HG03575 (cell line): ENCODE measurements around the gene GATAD2B.
"Not testable (repeated sequence)": the region's sequence is repeated elsewhere in the genome, so short reads cannot be mapped to it uniquely, and the experiment has no call there.

Experiments used
- ATAC-seq: cut with Tn5 transposase; IDR thresholded peaks from one replicate; pipeline ENCODE4 v1.9.1; 2021; ENCODE audit not compliant: unreplicated experiment, insufficient number of reproducible peaks, low FRiP score; ENCODE audit errors: extremely low read depth

Gene GATAD2B

DNA sequence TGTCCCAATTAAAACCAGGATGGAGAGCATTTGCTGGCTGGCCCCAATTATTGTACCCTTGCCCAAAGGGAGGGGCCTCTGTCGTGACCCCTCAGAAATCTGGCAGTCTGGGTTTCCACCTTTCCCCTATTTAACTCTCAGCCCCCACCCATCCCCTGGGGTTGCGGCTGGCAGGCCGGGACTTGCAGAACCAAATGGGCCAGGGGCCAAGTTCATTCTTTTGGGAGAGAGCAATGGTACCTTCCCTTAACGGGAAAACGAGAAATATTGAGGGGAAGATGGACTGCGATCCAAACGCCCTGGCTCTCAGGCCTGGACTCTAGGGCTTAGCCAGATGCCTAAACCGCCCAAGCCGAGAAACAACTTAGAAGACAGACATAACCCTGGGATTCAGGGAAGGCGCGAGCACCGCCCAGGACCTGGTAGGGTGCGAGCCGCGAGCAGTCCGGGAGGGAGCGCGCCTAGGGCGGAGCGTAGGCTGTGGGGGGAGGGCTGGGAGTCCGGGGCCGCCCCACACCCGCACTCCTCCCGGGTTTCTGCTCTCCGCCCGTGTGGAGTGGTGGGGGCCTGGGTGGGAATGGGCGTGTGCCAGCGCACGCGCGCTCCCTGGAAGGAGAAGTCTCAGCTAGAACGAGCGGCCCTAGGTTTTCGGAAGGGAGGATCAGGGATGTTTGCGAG lies 147.9 kb downstream of the GATAD2B start, which contains the start of gene SLC27A3:
SLC27A3 (plus strand) TSS at position 628 of the 678 bp plus-strand sequence. CDS start 91 bp downstream, outside the sequence.
- no peak for ATAC-seq

- no peak for ATAC-seq
Measured at GRCh38 chr1:153774026-153774595, 148.7 kb downstream of the GATAD2B start.

DNA sequence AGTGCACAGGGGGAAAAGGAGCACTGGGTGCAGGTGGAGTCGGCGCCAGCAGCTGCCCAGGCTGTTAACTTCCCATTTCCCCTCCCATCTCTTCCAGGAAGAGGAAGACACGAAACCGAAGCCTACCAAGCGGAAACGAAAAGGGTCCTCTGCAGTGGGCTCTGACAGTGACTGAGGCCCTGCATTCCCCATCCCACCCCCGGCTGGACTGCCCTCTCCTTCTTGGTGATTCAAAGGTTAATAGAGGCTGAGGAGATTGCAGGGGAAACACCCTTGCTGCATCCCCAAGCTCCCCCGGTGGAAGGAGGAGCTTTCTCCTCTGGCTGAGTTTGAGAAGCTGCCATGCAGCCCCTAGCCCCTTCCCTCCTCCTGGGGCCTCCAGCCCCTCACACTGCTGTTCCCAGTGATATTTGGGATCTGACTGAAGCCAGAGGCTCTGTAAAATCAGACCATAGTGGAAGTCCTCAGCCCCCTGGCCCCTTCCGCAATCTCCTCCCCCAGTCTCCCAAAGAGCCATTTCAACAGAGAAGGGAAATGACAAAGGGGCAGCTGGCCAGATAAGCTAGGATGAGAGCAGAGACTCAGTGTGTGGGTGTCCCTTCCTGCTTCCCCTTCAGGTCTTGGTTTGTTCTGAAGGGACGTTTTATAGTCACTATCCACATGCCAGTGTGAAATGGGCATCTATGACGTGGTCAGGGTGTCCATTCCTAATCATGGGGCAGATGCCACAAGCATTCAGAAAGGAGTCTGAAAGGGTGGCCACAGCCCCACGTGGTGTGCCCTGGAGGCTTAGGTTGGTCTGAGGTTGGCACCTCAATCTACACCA lies 149.5 kb downstream of the GATAD2B start:
- no peak for ATAC-seq

DNA sequence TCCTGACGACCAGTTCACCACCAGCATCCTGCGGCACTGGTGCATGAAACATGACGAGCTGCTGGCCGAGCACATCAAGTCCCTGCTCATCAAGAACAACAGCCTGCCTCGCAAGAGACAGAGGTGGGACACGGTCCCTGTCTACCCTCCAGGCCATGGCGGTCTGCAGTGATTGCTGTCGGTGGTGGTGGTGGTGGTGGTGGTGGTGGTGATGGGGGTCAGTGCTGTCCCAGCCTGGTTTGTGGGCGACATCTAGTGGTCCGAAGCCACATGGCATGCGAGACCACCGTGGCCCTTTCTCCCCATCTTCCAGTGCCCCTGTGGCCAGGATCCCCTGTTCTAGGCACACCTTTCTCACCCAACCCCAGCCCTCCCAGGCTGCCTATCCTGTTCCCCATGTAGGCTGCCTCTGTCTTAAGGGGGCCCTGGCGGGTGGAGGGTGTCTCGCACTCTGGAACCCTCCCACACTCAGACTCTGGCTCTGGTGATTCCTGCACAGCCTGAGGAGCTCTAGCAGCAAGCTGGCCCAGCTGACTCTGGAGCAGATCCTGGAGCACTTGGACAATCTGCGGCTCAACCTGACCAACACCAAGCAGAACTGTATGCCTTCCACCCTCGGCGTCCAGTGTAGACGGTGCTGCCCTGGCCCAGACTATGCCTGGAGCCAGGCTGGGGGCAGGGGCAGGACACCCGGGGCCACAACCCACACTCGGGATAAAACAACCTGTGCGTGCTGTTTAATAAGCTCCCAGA lies 150.8 kb downstream of the GATAD2B start:
- no peak for ATAC-seq

DNA sequence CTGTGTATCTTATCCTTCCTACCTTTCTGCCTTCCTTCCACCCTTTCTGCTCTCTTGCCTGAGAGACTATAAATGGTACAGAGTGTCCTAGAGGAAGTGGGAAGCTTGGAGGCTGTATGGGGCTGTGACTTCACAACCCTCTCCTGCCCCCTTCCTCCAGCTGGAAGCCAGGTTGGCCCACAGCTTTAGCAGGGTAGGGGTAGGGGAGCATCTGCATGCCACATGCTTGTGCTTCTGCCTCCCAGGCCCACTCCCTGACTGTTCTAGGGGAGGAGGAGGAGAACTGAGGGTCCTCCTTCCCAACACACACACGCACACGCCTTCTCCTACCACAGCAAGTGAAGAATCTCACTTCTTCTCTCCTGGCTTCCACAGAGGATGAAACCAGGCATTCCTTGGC lies 151.5 kb downstream of the GATAD2B start:
- no peak for ATAC-seq

- no peak for ATAC-seq
Measured at GRCh38 chr1:153770797-153771196, 152.0 kb downstream of the GATAD2B start.

- no peak for ATAC-seq
Measured at GRCh38 chr1:153769221-153769620, 153.6 kb downstream of the GATAD2B start.

DNA sequence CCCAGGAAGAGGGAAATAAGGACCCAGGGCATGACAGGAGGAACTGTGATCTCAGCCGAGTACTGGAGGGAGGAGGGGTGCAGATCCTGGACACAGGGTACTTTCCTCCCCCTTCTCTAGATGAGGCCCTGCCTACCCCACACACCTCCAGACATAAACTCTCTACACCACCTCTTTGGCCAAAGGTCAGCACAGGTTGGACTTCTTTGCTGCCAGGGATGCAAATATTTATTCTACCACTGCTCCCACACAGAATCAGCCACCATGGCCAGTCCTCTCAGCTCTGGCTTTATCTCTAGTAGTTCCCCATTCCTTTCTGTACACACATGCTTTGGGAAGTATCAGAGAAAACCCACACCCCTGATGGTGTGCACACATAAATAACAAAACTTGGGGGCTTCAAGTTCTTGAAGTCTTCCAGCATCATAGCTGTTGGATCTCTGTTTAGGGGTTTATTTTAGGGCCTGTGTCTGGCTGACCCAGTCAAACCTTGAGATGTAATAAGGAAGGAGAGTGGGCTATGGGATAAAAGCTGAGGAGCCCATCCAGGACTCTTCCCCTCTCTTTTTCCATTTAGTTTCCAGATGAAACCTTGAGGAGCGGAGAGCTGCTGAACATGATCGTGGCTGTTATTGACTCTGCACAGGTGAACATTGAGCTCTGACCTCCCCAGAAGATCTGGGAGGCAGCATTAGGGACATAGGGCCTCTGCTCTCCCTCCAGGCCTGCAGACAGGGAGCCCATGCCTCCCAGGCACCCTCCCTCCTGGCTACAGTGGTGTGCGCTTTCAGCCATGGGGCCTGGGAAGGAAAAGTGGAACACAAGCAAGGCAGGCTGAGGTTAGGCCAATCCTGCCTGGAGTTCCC lies 154.2 kb downstream of the GATAD2B start:
- no peak for ATAC-seq

- ATAC-seq: no peak
Measured at GRCh38 chr1:153767519-153767918, 155.3 kb downstream of the GATAD2B start.

GRCh38 chr1:153766663-153767062 lies 156.1 kb downstream of the GATAD2B start:
- not testable (repeated sequence) for ATAC-seq

- ATAC-seq: no peak
Measured at GRCh38 chr1:153764310-153764709, 158.5 kb downstream of the GATAD2B start.

DNA sequence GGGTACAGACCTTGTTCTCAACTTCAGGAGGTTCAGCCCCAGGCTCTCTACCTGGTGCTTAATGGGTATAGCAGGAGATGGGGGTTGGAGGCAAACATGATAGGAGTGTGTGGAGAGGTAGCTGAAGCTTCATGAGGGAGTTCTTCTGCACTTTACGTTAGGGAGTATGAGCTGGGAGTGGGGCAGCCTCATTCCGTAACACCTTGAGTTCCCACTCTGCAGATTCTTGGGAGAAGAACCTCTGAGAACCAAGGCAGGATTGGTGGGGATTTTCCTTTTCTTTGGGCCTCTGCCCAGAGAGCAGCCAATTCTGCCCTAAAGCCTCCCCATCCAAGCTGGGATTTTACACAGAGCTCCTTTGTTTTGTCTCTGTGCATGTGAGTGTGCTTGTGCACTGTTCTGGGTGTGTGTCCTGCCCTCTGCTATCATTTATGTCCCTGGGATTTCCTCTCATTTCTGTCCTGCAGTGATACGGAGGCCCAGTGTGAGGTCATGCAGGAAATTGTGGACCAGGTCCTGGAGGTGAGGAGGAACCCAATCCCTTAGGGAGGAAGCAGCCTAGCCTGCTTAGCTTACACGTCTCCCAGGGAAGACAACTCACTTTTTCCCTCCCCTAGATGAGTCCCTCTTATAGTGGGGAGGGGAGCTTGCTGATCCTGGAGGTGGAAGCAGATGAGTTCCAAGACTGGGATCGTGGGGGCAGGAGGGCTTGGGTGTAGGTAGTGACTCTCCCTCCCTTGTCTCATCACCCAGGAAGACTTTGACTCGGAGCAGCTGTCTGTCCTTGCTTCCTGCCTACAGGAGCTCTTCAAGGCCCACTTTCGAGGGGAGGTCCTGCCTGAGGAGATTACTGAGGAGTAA lies 159.2 kb downstream of the GATAD2B start:
- ATAC-seq: no peak

- no peak for ATAC-seq
Measured at GRCh38 chr1:153760440-153760839, 162.3 kb downstream of the GATAD2B start.
